ENCODE data around the gene LMTK2.

GRCh38 chr7:98170966-98171365 is 64.3 kb downstream of the LMTK2 start:
- TF ChIP-seq, protein P1, sequence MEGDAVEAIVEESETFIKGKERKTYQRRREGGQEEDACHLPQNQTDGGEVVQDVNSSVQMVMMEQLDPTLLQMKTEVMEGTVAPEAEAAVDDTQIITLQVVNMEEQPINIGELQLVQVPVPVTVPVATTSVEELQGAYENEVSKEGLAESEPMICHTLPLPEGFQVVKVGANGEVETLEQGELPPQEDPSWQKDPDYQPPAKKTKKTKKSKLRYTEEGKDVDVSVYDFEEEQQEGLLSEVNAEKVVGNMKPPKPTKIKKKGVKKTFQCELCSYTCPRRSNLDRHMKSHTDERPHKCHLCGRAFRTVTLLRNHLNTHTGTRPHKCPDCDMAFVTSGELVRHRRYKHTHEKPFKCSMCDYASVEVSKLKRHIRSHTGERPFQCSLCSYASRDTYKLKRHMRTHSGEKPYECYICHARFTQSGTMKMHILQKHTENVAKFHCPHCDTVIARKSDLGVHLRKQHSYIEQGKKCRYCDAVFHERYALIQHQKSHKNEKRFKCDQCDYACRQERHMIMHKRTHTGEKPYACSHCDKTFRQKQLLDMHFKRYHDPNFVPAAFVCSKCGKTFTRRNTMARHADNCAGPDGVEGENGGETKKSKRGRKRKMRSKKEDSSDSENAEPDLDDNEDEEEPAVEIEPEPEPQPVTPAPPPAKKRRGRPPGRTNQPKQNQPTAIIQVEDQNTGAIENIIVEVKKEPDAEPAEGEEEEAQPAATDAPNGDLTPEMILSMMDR (IDR thresholded peaks at IDR 0.05; ENCODE audit: borderline replicate concordance, extremely low read depth, low read length, poor library complexity, severe bottlenecking) = no peak
- no peak for TF ChIP-seq EZH2 (IDR thresholded peaks at IDR 0.05; ENCODE audit: borderline replicate concordance, low read depth, low read length, severe bottlenecking)
